HG03159 (cell line): Measurements from ENCODE around the gene SUGCT.

Experiments used
- ATAC-seq: cut with Tn5 transposase; IDR thresholded peaks from one replicate; pipeline ENCODE4 v1.9.1; 2021; ENCODE audit warnings: mild to moderate bottlenecking, moderate library complexity; ENCODE audit not compliant: unreplicated experiment

The SUGCT gene

DNA sequence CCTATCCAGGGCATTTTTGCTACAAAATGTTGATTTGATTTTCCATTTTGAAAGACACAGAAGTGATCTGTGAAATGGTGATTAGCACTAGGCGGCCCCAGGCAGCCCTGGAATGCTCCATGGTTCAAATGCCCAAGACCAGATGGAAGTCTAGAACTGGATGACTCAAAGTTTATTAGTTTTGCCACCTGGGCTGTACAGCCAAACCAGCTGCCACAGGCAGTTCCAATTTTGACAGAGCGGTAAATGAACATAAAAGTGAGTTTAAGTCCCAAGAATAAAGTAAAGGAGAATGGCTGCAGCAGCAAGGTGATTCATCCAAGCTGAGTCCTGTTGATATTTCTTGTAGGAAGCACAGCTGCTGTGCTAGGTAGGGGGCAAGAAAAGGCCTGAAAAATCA is 180.5 kb downstream of the SUGCT start:
- ATAC-seq: no peak

DNA sequence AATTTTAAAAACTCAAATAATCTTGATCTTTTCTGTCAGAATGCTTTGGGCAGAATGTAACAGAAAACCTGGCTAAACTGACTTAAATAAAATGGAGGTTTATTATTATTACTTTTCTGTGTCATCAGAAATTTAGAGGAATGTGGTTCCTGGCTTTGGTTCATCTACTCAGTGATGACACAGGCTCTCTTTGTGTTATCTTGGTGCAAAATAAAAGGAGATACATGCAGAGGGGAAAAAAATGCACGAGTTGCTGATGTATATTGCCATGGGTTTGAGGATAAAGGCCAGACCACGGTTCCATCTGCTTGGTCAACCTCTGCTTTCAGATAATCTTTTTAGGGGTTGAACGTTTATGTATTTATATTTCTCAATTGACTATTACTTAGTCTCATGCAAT is 181.4 kb downstream of the SUGCT start:
- ATAC-seq: no peak

GRCh38 chr7:40324914-40325313 is 190.1 kb downstream of the SUGCT start:
- ATAC-seq: no peak

- ATAC-seq: no peak
Measured at GRCh38 chr7:40327113-40327512, 192.3 kb downstream of the SUGCT start.

- no peak for ATAC-seq
Measured at GRCh38 chr7:40327873-40328272, 193.1 kb downstream of the SUGCT start.

DNA sequence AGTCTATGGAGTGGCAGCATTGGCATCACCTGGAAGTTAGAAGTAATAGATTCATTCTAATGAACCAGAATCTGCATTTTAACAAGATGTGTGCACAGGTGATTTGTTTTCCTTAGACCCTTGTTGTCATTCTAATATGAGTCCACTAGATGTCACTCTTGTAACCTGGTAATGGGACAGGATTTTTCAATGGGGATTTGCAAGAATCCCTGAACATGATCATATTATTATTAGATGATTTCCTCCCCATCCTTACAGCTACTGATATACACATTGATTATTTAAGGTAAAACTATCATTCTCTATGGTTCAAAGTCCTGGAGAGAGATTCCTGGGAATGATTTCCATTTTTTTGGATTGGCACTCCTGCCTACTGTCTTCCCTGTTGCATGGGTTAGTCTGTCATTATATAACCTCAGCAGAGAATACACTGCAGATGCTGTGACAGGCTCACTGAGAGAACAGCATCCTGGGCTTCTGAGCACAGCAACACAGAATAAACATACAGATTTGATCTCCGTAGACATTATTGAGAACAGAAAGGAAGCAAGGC is 194.9 kb downstream of the SUGCT start:
- peak; percentile 68 for ATAC-seq

DNA sequence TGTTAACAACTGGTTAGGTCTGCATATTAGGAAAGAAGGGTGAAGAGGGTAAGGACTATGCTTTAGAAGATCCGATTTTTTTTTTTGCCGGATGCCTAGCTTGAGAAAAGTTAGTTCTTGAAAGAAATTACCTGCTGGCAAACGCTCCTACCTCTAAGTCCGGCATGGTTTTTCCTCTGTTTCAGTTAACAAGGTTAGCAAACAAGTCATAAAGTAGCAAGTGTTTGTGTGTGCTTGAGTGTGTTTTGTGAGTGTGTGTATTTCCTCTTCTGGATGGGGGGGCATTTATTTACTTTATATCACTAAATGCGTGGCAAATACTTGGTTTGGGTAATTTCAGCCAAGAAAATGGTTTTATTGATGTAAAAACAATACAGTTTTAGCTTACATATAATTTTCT is 195.6 kb downstream of the SUGCT start:
- no peak for ATAC-seq

DNA sequence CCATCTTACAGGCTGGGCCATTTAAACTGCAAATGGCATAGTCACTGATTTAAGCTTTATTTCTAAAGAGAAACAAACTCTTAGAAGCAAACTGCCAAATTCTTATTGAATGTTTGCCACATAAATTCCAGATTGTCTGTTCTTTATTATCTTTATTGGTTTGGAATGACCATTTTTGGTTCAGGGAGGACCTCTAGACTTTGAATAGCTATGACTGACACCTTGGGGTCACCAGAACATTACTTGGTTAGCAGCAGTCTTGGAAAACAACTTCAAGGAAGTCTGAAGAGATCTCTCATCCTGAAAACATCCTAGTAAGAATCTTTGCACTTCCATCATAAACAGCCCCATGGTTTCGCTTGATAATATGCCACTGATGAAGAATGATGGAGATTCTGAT is 197.1 kb downstream of the SUGCT start:
- ATAC-seq: no peak

GRCh38 chr7:40332516-40332915 is 197.7 kb downstream of the SUGCT start:
- ATAC-seq: no peak

- ATAC-seq: no peak
Measured at GRCh38 chr7:40341836-40342235, 207.0 kb downstream of the SUGCT start.

DNA sequence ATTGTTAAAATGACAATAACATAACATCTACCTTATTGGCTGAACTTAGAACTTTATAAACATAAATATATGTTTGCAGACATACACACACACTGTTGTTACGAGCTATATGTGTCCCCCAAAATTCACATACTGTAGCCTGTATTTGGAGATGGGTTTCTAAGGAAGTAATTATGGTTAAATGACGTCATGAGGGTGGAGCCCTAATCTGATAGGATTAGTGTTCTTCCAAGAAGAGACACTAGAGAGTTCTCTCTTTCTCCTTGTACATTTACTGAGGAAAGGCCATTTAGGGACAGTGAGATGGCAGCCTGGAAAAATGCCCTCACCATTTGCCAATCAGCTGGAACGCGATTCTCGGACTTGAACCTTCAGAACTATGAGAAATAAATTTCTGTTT is 211.7 kb downstream of the SUGCT start:
- ATAC-seq: no peak

DNA sequence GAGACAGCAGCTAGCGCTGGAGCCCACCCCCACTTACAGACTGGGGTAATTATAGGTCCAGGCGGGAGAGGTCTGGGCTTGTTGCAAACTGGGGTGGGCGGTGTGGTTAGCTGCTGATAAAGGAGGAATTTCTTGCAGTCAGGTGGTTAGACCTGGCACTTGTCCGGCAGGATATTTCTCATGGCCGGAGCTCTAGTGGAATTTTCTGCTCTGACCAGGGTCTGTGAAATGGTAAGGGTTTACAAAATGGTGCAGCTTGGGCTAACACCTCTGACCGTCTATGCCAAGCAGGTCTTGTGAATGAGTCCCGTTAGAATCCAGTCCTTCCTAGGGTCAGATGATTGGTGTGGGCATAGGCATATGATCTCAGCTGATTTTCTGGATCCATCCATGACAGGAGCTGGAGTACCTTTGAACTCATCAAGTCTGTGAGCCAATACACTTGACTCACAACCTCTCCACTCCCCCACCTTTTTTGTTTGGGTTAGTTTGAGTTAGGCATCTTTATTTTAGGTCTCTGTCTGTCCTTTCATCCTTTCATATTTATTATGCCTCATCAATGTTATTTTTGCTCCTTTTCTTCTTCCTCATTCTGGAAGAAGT is 213.4 kb downstream of the SUGCT start:
- ATAC-seq: no peak

DNA sequence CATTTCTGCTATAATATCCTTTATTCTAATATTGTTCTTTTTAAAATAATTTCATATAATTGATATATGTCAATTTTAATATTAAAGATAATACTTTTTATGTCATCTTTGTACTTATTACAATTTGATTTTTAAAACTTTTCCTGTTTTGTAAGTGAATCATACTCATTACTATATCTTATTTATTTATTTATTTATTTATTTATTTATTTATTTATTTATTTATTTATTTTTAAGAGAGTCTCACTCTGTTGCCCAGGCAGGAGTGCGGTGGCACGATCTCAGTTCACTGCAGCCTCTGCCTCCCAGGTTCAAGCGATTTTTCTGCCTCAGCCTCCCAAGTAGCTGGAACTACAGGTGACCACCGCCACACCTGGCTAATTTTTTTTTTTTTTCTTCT is 215.3 kb downstream of the SUGCT start:
- ATAC-seq: no peak

- ATAC-seq: no peak
Measured at GRCh38 chr7:40354711-40355110, 219.9 kb downstream of the SUGCT start.

DNA sequence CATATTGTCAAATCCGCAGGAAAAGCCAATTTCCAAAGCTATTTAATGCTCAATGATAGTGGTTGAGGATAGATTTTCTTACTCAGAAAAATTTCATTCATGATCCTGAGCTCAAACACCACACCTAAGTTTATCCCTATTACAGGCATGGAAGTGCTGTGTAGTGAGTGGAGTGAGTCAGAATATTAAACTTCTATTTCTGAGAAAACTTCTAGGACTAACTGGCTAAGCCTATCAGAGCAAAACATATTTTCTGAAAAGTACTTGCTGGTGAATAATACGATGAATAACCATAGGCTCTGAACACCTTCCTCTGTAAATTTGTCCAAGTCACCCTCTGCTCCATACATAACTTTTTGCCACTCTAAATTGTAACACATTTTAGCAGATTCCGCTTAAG is 221.5 kb downstream of the SUGCT start:
- no peak for ATAC-seq

- no peak for ATAC-seq
Measured at GRCh38 chr7:40356871-40357709, 222.3 kb downstream of the SUGCT start.

- ATAC-seq: no peak
Measured at GRCh38 chr7:40369641-40370277, 235.0 kb downstream of the SUGCT start.

DNA sequence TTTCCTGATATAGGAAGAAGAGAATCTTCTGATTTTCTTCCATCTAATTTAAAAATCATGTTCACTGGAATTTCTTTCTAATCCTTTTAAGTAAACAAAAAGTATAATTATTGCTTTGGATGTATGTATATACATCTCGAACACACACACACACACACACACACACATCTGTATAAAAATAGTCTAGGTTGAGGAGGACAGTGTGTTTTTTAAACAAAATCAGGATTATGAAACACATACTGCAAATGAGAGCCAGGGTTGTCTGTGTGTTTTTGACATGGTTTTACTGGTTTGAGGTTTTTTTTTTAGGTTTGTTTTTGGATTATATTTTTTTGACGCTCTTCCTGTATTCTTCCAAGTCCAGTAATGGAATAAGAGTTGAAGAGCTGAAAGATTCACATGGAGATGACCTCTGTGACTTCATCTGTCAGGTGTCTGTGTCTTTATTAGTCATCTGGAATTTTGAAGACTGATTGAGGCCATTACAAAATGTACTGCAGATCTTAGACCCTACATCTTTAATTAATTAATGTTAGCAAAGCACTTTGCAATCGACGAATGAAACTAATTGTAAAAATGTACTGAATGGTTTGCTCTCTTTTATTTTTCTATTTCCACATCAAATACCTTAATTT is 237.1 kb downstream of the SUGCT start:
- no peak for ATAC-seq

DNA sequence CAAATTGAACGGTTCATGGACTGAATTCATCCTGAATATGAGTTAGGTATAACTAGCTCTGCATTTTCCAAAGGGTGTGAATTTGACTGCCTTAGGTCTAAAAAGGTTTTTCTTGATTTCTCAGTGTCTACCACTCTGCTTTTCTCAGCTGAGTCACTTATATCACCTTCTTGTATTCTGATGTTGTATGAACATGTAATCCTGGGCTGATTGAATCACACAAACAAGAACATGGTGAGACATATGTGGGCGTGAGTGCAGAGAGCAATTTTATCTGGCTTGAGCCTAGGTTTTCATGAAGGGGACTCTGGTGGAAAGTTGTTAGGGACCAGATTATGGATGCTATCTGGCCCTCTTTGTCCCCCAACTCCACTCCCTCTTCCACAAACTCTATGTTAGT is 239.8 kb downstream of the SUGCT start:
- ATAC-seq: no peak

- ATAC-seq: no peak
Measured at GRCh38 chr7:40380111-40380510, 245.3 kb downstream of the SUGCT start.

- no peak for ATAC-seq
Measured at GRCh38 chr7:40382145-40382544, 247.3 kb downstream of the SUGCT start.
